ENCODE results near the gene CROT.

Gene CROT

GRCh38 chr7:87427288-87427687, 81.8 kb downstream of the CROT start:
- no peaks in the 10 kb centered on the region for H4K20me1 ChIP-seq (ENCODE audit: insufficient read depth, low read length, poor library complexity, severe bottlenecking)
- no peaks in the 10 kb centered on the region for H3K9me2 ChIP-seq (replicated peaks; ENCODE audit: low read depth, low read length)
- no peak overlapping the region for H3K4me2 ChIP-seq (ENCODE audit: low read depth, low read length, poor library complexity, severe bottlenecking)
- H2AFZ ChIP-seq (ENCODE audit: low read length), result no peak overlapping the region
- no peaks in the 10 kb centered on the region for H3K9me3 ChIP-seq (ENCODE audit: insufficient read depth, low read depth, low read length)
- H3K79me2 ChIP-seq (ENCODE audit: insufficient read depth, low read length), result no peaks in the 10 kb centered on the region
- TF ChIP-seq CTCF (conservative IDR thresholded peaks at IDR 0.05; ENCODE audit: low read length) (no peak), EZH2phosphoT487 (IDR thresholded peaks at IDR 0.05; ENCODE audit: borderline replicate concordance) (no peak)
- H3K9ac ChIP-seq (ENCODE audit: low read depth, low read length, poor library complexity, severe bottlenecking), result no peak overlapping the region
- no peaks in the 10 kb centered on the region for H3K27me3 ChIP-seq (ENCODE audit: insufficient read depth, low read length, poor library complexity, severe bottlenecking)
- no peaks in the 10 kb centered on the region for H3K4me1 ChIP-seq (ENCODE audit: insufficient read depth, low read length, poor library complexity, severe bottlenecking)
- H3K36me3 ChIP-seq (ENCODE audit: insufficient read depth, low read length), result no peaks in the 10 kb centered on the region
- H3K4me3 ChIP-seq (ENCODE audit: low read length, poor library complexity, severe bottlenecking), result no peak overlapping the region
- no peaks in the 10 kb centered on the region for H3F3A ChIP-seq (ENCODE audit: low read depth)

GRCh38 chr7:87432536-87432935, 87.1 kb downstream of the CROT start:
- no peak overlapping the region for H3K4me3 ChIP-seq (ENCODE audit: low read length, poor library complexity, severe bottlenecking)
- TF ChIP-seq CTCF (conservative IDR thresholded peaks at IDR 0.05; ENCODE audit: low read length) (no peak), EZH2phosphoT487 (IDR thresholded peaks at IDR 0.05; ENCODE audit: borderline replicate concordance) (no peak)
- H3K79me2 ChIP-seq (ENCODE audit: insufficient read depth, low read length), result no peaks in the 10 kb centered on the region
- H4K20me1 ChIP-seq (ENCODE audit: insufficient read depth, low read length, poor library complexity, severe bottlenecking), result no peaks in the 10 kb centered on the region
- no peak overlapping the region for H3K4me2 ChIP-seq (ENCODE audit: low read depth, low read length, poor library complexity, severe bottlenecking)
- H3K9me3 ChIP-seq (ENCODE audit: insufficient read depth, low read depth, low read length), result no peaks in the 10 kb centered on the region
- H3K9me2 ChIP-seq (replicated peaks; ENCODE audit: low read depth, low read length), result no peaks in the 10 kb centered on the region
- no peaks in the 10 kb centered on the region for H3F3A ChIP-seq (ENCODE audit: low read depth)
- H3K9ac ChIP-seq (ENCODE audit: low read depth, low read length, poor library complexity, severe bottlenecking), result no peak overlapping the region
- no peaks in the 10 kb centered on the region for H3K36me3 ChIP-seq (ENCODE audit: insufficient read depth, low read length)
- H3K4me1 ChIP-seq (ENCODE audit: insufficient read depth, low read length, poor library complexity, severe bottlenecking), result no peaks in the 10 kb centered on the region
- no peak overlapping the region for H2AFZ ChIP-seq (ENCODE audit: low read length)
- H3K27me3 ChIP-seq (ENCODE audit: insufficient read depth, low read length, poor library complexity, severe bottlenecking), result no peaks in the 10 kb centered on the region

- H3K27me3 ChIP-seq (ENCODE audit: insufficient read depth, low read length, poor library complexity, severe bottlenecking), result no peaks in the 10 kb centered on the region
- no peaks in the 10 kb centered on the region for H3K9me3 ChIP-seq (ENCODE audit: insufficient read depth, low read depth, low read length)
- no peak overlapping the region for H3K9ac ChIP-seq (ENCODE audit: low read depth, low read length, poor library complexity, severe bottlenecking)
- no peaks in the 10 kb centered on the region for H3K36me3 ChIP-seq (ENCODE audit: insufficient read depth, low read length)
- no peak for TF ChIP-seq CTCF (conservative IDR thresholded peaks at IDR 0.05; ENCODE audit: low read length)
- TF ChIP-seq EZH2phosphoT487 (IDR thresholded peaks at IDR 0.05; ENCODE audit: borderline replicate concordance), result no peak
- H3K79me2 ChIP-seq (ENCODE audit: insufficient read depth, low read length), result no peaks in the 10 kb centered on the region
- H3K9me2 ChIP-seq (replicated peaks; ENCODE audit: low read depth, low read length), result no peaks in the 10 kb centered on the region
- H3K4me1 ChIP-seq (ENCODE audit: insufficient read depth, low read length, poor library complexity, severe bottlenecking), result no peaks in the 10 kb centered on the region
- no peak overlapping the region for H2AFZ ChIP-seq (ENCODE audit: low read length)
- H3K4me3 ChIP-seq (ENCODE audit: low read length, poor library complexity, severe bottlenecking), result no peak overlapping the region
- H3K4me2 ChIP-seq (ENCODE audit: low read depth, low read length, poor library complexity, severe bottlenecking), result no peak overlapping the region
- H4K20me1 ChIP-seq (ENCODE audit: insufficient read depth, low read length, poor library complexity, severe bottlenecking), result no peaks in the 10 kb centered on the region
- H3F3A ChIP-seq (ENCODE audit: low read depth), result no peaks in the 10 kb centered on the region
Measured at GRCh38 chr7:87435546-87435945, 90.1 kb downstream of the CROT start.
